Neural progenitor cell (in vitro differentiated cells): ENCODE data around the gene SPIRE1.

Source experiments
- EZH2 ChIP-seq: fragments of 200-600 bp; sonication (generic); IDR thresholded peaks from 2 replicates; pipeline ENCODE4 v1.6.1; 2017; ENCODE audit warnings: antibody characterized with exemption, mild to moderate bottlenecking, moderate library complexity
- TF ChIP-seq, protein P1 (sequence below): fragments of 200-600 bp; sonication (generic); IDR thresholded peaks from 2 replicates; pipeline ENCODE4 v1.5.1; 2017; ENCODE audit warnings: antibody characterized with exemption, mild to moderate bottlenecking

DNA sequence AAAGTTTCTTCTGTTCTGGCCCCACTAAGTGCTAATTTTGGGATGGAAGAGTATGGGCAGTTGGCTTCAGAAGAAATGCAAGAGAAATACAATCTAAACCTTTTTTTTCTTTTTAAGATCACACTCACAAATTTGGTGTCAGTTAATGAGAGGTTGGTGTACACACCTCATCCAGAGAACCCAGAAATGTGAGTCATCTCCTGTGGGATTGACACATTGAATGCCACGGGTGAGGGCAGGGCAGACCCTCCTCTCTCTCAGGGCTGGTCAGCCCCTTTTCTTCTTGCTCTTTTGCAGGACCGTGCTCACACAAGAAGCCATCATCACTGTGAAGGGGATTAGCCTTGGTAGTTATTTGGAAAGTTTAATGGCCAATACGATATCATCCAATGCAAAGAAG is 231.0 kb downstream of the SPIRE1 start:
- TF ChIP-seq, protein P1, sequence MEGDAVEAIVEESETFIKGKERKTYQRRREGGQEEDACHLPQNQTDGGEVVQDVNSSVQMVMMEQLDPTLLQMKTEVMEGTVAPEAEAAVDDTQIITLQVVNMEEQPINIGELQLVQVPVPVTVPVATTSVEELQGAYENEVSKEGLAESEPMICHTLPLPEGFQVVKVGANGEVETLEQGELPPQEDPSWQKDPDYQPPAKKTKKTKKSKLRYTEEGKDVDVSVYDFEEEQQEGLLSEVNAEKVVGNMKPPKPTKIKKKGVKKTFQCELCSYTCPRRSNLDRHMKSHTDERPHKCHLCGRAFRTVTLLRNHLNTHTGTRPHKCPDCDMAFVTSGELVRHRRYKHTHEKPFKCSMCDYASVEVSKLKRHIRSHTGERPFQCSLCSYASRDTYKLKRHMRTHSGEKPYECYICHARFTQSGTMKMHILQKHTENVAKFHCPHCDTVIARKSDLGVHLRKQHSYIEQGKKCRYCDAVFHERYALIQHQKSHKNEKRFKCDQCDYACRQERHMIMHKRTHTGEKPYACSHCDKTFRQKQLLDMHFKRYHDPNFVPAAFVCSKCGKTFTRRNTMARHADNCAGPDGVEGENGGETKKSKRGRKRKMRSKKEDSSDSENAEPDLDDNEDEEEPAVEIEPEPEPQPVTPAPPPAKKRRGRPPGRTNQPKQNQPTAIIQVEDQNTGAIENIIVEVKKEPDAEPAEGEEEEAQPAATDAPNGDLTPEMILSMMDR, result no peak
- no peak for TF ChIP-seq EZH2
